Adrenal gland (tissue), 5 donors: ENCODE measurements around the gene B4GALNT1.

Experiments used
- POLR2A ChIP-seq, 2 donors: fragments of 450-650 bp; IDR thresholded peaks; one replicate each; pipeline ENCODE4 v1.6.1; 2017; ENCODE audit warnings: antibody characterized with exemption in 2 of 2, mild to moderate bottlenecking in 2 of 2, moderate library complexity in 1 of 2
- TF ChIP-seq, protein P1 (sequence below), 6 experiments: fragments of 450-650 bp in 4 of 6; fragments of 200-600 bp in 2 of 6; sonication (generic) in 1 of 6; IDR thresholded peaks; 1 replicate in 5 of 6; 2 replicates in 1 of 6; pipeline versions ENCODE4 v1.5.1 to v1.8.0; 2016 to 2021; ENCODE audit warnings: antibody characterized with exemption in 6 of 6, mild to moderate bottlenecking in 2 of 6, moderate library complexity in 1 of 6
- donor health status: DM: no; HTN: no; CAD: no.

DNA sequence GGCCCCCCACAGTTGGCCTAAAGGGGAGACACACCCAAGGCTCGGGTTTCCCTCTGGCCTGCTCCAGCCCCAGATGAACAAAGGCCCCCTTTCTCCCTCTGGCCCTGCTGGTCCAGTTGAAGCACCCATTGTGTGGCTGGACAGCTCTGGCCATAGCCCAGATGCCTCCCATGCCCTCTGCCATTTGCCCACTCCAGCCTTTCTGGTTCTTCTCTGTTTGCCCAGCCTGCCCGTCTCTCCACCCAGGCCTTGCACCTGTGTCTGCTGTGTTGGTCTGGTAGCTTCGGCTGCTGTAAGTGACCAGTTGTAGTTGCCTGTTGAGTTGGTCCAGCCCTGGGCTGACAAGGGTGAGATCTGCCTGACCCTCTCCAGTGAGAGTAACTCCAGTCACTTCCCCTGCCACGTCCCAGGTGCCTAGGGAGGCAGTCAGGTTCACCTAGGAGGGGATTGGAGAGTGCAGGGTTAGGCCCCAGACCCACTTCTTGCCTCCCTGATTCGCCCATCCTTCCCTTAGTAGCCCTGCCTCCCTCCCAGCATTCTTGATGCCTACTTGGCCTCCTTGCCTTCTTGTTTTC lies 3.0 kb downstream of the B4GALNT1 start:
- TF ChIP-seq POLR2A (IDR thresholded peaks at IDR 0.05) = no peak
- TF ChIP-seq, protein P1, sequence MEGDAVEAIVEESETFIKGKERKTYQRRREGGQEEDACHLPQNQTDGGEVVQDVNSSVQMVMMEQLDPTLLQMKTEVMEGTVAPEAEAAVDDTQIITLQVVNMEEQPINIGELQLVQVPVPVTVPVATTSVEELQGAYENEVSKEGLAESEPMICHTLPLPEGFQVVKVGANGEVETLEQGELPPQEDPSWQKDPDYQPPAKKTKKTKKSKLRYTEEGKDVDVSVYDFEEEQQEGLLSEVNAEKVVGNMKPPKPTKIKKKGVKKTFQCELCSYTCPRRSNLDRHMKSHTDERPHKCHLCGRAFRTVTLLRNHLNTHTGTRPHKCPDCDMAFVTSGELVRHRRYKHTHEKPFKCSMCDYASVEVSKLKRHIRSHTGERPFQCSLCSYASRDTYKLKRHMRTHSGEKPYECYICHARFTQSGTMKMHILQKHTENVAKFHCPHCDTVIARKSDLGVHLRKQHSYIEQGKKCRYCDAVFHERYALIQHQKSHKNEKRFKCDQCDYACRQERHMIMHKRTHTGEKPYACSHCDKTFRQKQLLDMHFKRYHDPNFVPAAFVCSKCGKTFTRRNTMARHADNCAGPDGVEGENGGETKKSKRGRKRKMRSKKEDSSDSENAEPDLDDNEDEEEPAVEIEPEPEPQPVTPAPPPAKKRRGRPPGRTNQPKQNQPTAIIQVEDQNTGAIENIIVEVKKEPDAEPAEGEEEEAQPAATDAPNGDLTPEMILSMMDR (IDR thresholded peaks at IDR 0.05) = no peak
